ENCODE results near the gene PRPF18.

Gene PRPF18

GRCh38 chr10:13665516-13666262 lies 78.9 kb downstream of the PRPF18 start:
- DNase-seq (ENCODE audit: insufficient read length, low spot score), result no peak
- FAIRE-seq, result no peak

DNA sequence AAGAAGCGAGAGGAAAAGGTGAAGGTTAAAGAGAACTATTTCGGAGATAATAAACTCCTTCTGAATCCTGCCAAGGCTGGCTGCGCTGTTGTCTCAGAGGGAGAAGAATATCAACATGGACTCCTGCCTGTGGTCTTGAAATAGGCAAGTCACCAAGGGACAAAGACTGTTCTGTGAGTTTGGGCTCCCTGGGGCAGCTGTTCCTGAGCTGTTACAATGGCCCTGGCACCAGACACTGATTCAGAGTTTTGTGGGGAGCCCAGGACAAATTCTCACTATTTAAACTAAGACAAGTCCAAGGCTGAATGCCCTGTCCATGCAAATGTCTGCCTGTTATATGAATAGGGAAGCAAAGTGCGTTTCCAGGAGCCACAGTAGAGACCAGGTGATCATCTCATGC lies 81.4 kb downstream of the PRPF18 start:
- FAIRE-seq, result no peak
- DNase-seq (ENCODE audit: insufficient read length, low spot score), result no peak

- DNase-seq (ENCODE audit: insufficient read length, low spot score), result no peak
- no peak for FAIRE-seq
These were observed 82.6 kb downstream of the PRPF18 start for GRCh38 chr10:13669182-13669855.

DNA sequence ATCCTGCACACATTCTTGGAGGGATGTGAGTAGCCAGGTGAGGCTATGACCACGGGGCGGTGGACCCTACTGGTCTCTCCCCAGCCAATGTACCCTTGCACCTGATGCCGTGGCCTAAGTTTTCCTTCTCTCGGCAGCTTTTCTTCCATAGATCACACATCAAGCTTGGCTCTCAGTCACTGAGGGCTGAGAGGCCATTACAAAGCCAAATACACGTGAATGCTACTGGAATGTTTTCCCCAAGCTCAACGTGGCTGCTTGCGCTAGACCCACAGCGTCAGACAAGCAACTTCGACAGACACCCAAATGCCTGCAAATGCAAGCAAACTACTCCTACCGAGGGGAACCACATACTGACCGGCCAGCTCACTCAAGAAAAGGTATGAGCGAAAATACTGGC lies 83.1 kb downstream of the PRPF18 start:
- DNase-seq (ENCODE audit: insufficient read length, low spot score), result no peak
- FAIRE-seq, result no peak

DNA sequence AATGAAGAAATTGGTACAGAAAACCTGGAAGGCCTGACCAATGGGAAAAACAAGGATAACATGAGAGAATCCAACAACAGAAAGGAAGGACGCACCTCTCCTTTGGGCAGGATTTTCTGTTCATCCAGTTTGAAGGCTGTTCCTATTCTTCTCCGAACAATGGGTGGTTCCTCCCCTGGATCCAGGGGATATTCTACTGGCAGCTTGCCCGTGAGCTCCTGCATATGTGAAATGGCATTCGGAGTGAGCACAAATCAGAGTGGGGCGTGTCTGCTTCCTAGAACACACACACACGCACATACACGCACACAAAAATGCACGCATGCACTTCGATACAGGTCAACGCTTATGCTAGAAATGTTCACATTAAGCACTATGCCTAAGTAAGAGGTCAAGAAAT lies 83.5 kb downstream of the PRPF18 start:
- DNase-seq (ENCODE audit: insufficient read length, low spot score), result no peak
- no peak for FAIRE-seq

- FAIRE-seq (no peak), DNase-seq (ENCODE audit: insufficient read length, low spot score) (no peak)
These were observed 85.1 kb downstream of the PRPF18 start for GRCh38 chr10:13671904-13672303.

DNA sequence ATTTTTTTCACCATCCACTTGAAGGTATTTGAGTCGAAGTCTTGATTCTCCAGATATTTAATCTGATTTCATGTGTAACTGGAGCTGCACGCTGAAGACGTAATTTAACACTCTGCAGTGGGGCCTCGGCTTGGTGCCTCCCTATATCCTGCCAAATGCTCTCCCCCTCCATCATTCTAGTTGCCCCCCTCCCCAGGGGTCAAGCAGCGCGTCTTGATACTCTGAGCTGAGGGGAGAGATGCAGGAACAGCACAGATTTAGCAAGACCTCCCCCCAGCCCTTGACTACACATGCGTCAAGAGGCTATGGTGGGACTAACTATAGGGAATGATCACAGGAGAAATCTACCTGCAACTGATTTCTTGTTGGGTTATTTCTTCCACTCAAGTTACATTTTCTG lies 85.8 kb downstream of the PRPF18 start:
- FAIRE-seq, result no peak
- DNase-seq (ENCODE audit: insufficient read length, low spot score), result no peak

GRCh38 chr10:13673156-13673555 lies 86.4 kb downstream of the PRPF18 start:
- FAIRE-seq (no peak), DNase-seq (ENCODE audit: insufficient read length, low spot score) (no peak)

DNA sequence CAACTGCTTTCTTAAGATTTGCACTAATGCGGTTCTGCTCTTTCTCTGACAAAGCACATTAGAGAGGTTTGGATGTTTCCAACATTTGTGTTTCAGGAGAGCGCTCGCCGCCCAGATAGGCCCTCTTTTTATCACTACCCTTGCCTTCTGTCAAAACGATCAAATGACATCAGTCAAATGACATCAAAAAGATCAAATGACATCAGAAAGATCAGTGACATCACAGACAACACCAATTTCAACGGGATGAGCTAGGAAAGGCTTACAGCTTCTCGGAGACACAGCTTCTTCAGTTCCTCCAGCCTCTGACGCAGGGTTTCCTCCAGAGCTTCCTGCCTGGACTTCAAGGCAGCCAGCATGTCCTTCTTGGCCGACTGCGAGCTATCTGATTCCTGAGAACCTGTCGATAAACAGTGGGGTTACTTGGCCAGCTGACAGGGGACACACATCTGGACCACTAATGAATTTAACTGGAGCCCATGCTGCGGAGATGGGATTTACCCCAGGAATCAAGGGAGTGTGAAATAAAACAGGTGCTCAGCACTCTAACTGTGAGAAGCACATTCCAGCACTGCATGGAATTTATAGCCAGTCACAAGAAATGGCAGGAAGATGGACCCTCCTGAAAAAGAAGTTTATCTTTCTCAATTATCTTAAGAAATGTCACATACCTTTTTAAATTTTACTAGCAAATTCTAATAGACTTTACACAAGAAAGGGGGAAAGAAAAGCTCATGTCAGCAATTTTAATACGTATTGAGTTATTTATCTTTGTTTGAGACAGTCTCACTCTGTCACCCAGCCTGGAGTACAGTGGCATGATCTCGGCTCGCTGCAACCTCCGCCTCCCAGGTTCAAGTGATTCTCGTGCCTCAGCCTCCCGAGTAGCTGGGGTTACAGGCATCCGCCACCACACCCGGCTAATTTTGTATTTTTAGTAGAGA lies 88.2 kb downstream of the PRPF18 start:
- FAIRE-seq, result no peak

DNA sequence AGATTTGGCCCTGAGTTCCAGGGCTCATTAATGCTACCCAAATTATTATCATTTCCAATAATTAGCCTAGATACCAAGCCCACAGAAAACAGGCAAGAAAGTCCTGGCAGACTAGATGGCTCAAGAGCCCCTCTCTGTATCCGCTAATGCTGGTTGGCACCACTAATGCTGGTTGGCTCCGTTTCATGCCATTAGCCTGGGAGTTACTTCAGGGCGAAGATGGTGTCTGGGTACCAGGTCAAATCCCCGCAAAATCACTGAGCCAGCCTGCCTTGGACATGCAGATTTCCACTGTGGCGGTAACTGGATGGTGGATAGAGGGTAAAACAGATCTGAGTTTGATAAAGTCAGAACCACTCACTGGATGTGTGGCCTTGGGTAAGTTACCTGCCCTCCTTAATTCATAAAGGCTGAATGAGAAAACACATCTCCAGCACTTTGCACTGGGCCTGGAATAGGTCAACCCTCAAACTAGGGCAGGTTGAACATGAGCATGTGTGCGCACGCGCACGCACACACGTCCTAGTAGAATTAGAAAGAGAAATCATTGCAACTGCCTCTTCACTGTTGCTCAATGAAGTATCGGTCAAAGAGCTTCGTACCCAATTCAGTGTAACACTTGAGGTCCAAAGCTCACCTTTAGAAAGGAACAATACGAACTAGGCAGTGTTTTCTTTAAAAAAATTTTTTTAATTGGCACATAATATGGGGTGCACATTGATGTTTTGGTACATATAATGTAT lies 91.5 kb downstream of the PRPF18 start:
- FAIRE-seq, result no peak
- no peak for DNase-seq (ENCODE audit: insufficient read length, low spot score)

More for the DNA sequence above, 88.2 kb downstream of the PRPF18 start:
- DNase-seq (ENCODE audit: insufficient read length, low spot score), result no peak

Data from GM19239 (cell line).